ENCODE results near the gene IL22RA1. TPM values are rescaled to one million over a fixed set of nuclear protein-coding genes. Genes with fewer than 3 reads are reported as not detected.

The IL22RA1 gene
- total and polyA plus RNA-seq, 7 donors: 0.08 to 0.26 (median 0.16) TPM; not detected in 3

DNA sequence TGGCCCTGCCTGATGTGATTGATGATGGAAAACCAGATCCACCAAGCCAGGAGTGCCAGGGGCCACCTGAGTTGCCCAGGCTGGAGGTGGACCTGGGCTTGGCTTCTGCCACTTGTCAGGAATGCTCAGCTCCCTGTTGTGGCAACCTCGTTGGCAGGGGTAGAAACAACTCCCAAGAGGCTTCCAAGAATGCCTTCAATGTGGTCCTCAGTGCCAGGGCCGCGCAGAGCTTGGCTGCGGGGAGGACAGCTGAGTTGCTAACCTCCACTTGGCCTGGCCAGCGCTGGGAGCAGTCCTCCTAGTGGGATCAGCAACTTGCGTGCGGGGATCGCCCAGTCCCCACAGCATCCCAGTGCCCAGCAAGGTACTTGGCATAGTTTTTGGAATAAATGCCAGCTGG lies 40.0 kb downstream of the IL22RA1 start:
- peak; percentile 75 to 86 (median 78) for ATAC-seq
- peak; percentile 78 to 92 for DNase-seq
- peak overlapping the region; percentile 47 for H3K27ac ChIP-seq
- no peak for TF ChIP-seq CTCF (IDR thresholded peaks at IDR 0.05)
- peaks cover 52% of the 10 kb centered on the region for H3K4me1 ChIP-seq
- H3K4me3 ChIP-seq: no peak overlapping the region
- H3K36me3 ChIP-seq (ENCODE audit: insufficient read depth in 1 of 2, low read depth in 1 of 2): peaks cover 0 to 31% of the 10 kb centered on the region in 2 donors
- H3K27me3 ChIP-seq (ENCODE audit: insufficient read depth in 3 of 3, low read length in 2 of 3): no peaks in the 10 kb centered on the region
- no peaks in the 10 kb centered on the region for H3K9me3 ChIP-seq
- intact Hi-C loops (cut with DNase I): no loop called here
- WGBS, 3 donors: 24 to 31% (median 29%) methylated on average over 8 of the region's 8 CpGs

GRCh38 chr1:24101796-24102586 lies 40.9 kb downstream of the IL22RA1 start:
- peak in 1 of 2 donors; percentile 38 for DNase-seq
- H3K4me1 ChIP-seq: peaks cover 50% of the 10 kb centered on the region
- no peak for TF ChIP-seq CTCF (IDR thresholded peaks at IDR 0.05)
- no peak overlapping the region for H3K4me3 ChIP-seq
- peak overlapping the region; percentile 47 for H3K27ac ChIP-seq
- peaks cover 0 to 23% of the 10 kb centered on the region in 2 donors for H3K36me3 ChIP-seq (ENCODE audit: insufficient read depth in 1 of 2, low read depth in 1 of 2)
- intact Hi-C loops (cut with DNase I): no loop called here
- no peaks in the 10 kb centered on the region for H3K27me3 ChIP-seq (ENCODE audit: insufficient read depth in 3 of 3, low read length in 2 of 3)
- ATAC-seq: no peak
- H3K9me3 ChIP-seq: no peaks in the 10 kb centered on the region
- WGBS, 3 donors: 46 to 51% (median 48%) methylated on average over 9 of the region's 9 CpGs

DNA sequence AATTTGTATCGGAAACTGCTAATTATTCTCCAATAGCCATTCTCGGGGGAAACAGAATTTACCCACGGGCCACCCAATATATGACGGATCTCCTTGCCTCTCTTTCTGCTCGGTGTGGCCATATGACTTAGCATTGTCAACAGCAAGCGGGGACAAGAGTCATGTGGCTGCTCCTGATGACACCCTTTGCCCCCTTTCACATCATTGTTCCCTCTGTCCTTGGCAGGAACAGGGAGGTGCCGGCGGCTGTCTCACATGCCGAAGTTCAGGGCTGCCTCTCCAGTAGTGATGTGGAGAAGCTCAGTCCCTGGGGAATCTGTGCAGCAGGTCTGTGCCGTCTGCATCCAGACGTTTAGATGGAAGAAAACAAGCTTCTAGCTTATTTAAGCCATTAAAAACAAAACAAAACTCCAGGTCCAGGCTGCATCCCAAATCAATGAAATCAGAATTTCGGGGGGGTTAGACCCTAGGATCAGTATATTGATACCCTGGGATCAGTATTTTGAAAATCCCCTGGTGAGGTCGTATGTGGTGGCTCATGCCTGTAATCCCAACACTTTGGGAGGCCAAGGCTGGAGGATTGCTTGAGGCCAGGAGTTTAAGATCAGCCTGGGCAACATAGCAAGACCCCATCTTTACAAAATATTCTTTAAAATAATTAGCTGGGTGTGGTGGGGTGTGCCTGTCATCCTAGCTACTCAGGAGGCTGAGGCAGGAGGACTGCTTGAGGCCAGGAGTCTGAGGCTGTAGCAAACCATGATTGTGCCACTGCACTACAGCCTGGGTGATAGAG lies 41.8 kb downstream of the IL22RA1 start:
- DNase-seq (no peak), ATAC-seq (no peak)
- Histone ChIP-seq H3K27ac (peak overlapping the region; percentile 55), H3K36me3 (ENCODE audit: insufficient read depth in 1 of 2, low read depth in 1 of 2) (peaks cover 0 to 14% of the 10 kb centered on the region in 2 donors), H3K9me3 (no peaks in the 10 kb centered on the region), H3K27me3 (ENCODE audit: insufficient read depth in 3 of 3, low read length in 2 of 3) (no peaks in the 10 kb centered on the region), H3K4me3 (no peak overlapping the region), H3K4me1 (peaks cover 54% of the 10 kb centered on the region)
- no peak for TF ChIP-seq CTCF (IDR thresholded peaks at IDR 0.05)
- 61 to 71% (median 68%) methylated on average over 13 of the region's 13 CpGs for WGBS, 3 donors
- intact Hi-C loops (cut with DNase I): no loop called here

- peak overlapping the region; percentile 85 for H3K27ac ChIP-seq
- WGBS, 3 donors: 50 to 57% (median 52%) methylated on average over 12 of the region's 12 CpGs
- DNase-seq (peak in 1 of 2 donors; percentile 39), ATAC-seq (no peak)
- intact Hi-C loops (cut with DNase I): no loop called here
- H3K27me3 ChIP-seq (ENCODE audit: insufficient read depth in 3 of 3, low read length in 2 of 3): no peaks in the 10 kb centered on the region
- no peak for TF ChIP-seq CTCF (IDR thresholded peaks at IDR 0.05)
- H3K4me3 ChIP-seq: no peak overlapping the region
- H3K36me3 ChIP-seq (ENCODE audit: insufficient read depth in 1 of 2, low read depth in 1 of 2): peaks cover 0 to 6% of the 10 kb centered on the region in 2 donors
- H3K9me3 ChIP-seq: no peaks in the 10 kb centered on the region
- peaks cover 44% of the 10 kb centered on the region for H3K4me1 ChIP-seq
These were observed 43.8 kb downstream of the IL22RA1 start for GRCh38 chr1:24098943-24099638.
